ENCODE data around the gene ARHGAP44.

ARHGAP44 gene

DNA sequence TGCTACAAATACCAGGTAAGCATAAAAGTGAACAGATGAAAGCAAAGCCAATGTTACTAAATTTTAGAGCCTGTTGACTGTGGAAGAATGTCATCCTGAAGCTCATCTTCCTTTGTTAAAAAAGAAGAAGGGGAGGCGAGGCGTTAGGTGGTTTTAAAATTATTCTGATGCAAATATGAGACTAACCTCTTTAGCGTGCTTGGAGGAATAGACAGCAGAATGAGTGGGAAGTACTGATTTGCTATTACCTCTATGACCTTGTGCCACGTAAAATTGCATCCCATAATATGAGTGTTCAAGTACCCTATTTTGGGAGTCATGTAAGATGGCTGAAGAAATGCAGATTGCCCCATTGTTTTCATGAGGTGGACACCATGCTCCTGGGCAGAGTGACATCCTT lies 132.8 kb downstream of the ARHGAP44 start:
- no peak overlapping the region for H3K4me3 ChIP-seq (ENCODE audit: low read length)
- no peak overlapping the region for H2AFZ ChIP-seq (ENCODE audit: low read depth, low read length)
- H3K27me3 ChIP-seq (ENCODE audit: insufficient read depth, low read length) = no peaks in the 10 kb centered on the region
- H3K36me3 ChIP-seq (ENCODE audit: insufficient read depth, low read length) = no peaks in the 10 kb centered on the region
- H3K4me1 ChIP-seq (ENCODE audit: insufficient read depth, low read length) = no peaks in the 10 kb centered on the region
- no peaks in the 10 kb centered on the region for H3K9me3 ChIP-seq (ENCODE audit: low read length)

DNA sequence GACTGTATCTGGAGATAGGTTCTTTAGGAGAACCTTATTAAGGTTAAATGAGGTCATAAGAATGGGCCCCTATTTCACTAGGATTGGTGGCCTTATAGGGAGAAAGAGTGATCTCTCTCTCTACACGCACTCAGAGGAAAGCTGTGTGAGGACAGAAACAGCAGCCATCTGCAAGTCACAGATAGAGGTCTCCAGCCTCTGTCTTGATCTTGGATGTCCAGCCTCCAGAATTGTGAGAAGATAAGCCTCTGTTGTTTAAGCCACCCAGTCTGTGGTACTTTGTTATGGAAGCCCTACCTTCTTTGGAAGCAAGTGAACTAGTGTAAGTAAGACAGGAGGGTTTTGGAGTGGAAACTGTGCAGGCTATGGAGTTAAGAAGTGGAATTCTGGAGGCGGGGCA lies 135.3 kb downstream of the ARHGAP44 start:
- H3K4me3 ChIP-seq (ENCODE audit: low read length) = no peak overlapping the region
- no peaks in the 10 kb centered on the region for H3K36me3 ChIP-seq (ENCODE audit: insufficient read depth, low read length)
- H3K9me3 ChIP-seq (ENCODE audit: low read length) = no peaks in the 10 kb centered on the region
- no peak overlapping the region for H2AFZ ChIP-seq (ENCODE audit: low read depth, low read length)
- H3K27me3 ChIP-seq (ENCODE audit: insufficient read depth, low read length) = no peaks in the 10 kb centered on the region
- no peaks in the 10 kb centered on the region for H3K4me1 ChIP-seq (ENCODE audit: insufficient read depth, low read length)

DNA sequence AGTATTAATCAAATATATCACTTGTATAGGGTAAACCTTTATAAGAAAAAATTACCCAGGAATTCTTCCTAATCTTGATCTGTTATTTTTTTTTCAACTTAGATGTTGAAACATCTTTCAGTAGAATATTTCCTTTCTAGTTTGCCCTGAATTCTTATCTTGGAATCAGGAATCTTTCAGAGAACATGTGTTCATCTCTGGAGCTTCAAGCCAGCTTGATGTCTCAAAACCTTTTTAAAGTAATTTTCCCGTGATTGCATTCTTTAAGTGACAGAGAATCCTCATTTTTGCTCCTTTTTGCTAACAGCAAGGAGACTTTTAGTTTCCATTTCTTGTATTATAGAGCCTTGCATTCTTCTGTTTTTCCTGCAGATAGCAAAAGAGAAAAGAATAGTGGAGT lies 137.7 kb downstream of the ARHGAP44 start:
- Histone ChIP-seq H3K4me3 (ENCODE audit: low read length) (no peak overlapping the region), H3K27me3 (ENCODE audit: insufficient read depth, low read length) (no peaks in the 10 kb centered on the region), H3K9me3 (ENCODE audit: low read length) (no peaks in the 10 kb centered on the region), H3K36me3 (ENCODE audit: insufficient read depth, low read length) (no peaks in the 10 kb centered on the region), H2AFZ (ENCODE audit: low read depth, low read length) (no peak overlapping the region), H3K4me1 (ENCODE audit: insufficient read depth, low read length) (no peaks in the 10 kb centered on the region)

GRCh38 chr17:12927541-12928425 lies 138.5 kb downstream of the ARHGAP44 start:
- Histone ChIP-seq H3K9me3 (ENCODE audit: low read length) (no peaks in the 10 kb centered on the region), H3K27me3 (ENCODE audit: insufficient read depth, low read length) (no peaks in the 10 kb centered on the region), H3K4me3 (ENCODE audit: low read length) (no peak overlapping the region), H3K4me1 (ENCODE audit: insufficient read depth, low read length) (no peaks in the 10 kb centered on the region), H3K36me3 (ENCODE audit: insufficient read depth, low read length) (no peaks in the 10 kb centered on the region), H2AFZ (ENCODE audit: low read depth, low read length) (no peak overlapping the region)

GRCh38 chr17:12928736-12929135 lies 139.4 kb downstream of the ARHGAP44 start:
- no peak overlapping the region for H3K4me3 ChIP-seq (ENCODE audit: low read length)
- H2AFZ ChIP-seq (ENCODE audit: low read depth, low read length) = no peak overlapping the region
- no peaks in the 10 kb centered on the region for H3K9me3 ChIP-seq (ENCODE audit: low read length)
- H3K4me1 ChIP-seq (ENCODE audit: insufficient read depth, low read length) = no peaks in the 10 kb centered on the region
- H3K36me3 ChIP-seq (ENCODE audit: insufficient read depth, low read length) = no peaks in the 10 kb centered on the region
- no peaks in the 10 kb centered on the region for H3K27me3 ChIP-seq (ENCODE audit: insufficient read depth, low read length)

- H3K4me1 ChIP-seq (ENCODE audit: insufficient read depth, low read length) = no peaks in the 10 kb centered on the region
- H3K27me3 ChIP-seq (ENCODE audit: insufficient read depth, low read length) = no peaks in the 10 kb centered on the region
- no peak overlapping the region for H2AFZ ChIP-seq (ENCODE audit: low read depth, low read length)
- H3K36me3 ChIP-seq (ENCODE audit: insufficient read depth, low read length) = no peaks in the 10 kb centered on the region
- no peaks in the 10 kb centered on the region for H3K9me3 ChIP-seq (ENCODE audit: low read length)
- no peak overlapping the region for H3K4me3 ChIP-seq (ENCODE audit: low read length)
These were observed 147.2 kb downstream of the ARHGAP44 start for GRCh38 chr17:12936501-12936900.

- no peak overlapping the region for H3K4me3 ChIP-seq (ENCODE audit: low read length)
- no peak overlapping the region for H2AFZ ChIP-seq (ENCODE audit: low read depth, low read length)
- no peaks in the 10 kb centered on the region for H3K9me3 ChIP-seq (ENCODE audit: low read length)
- no peaks in the 10 kb centered on the region for H3K4me1 ChIP-seq (ENCODE audit: insufficient read depth, low read length)
- H3K36me3 ChIP-seq (ENCODE audit: insufficient read depth, low read length) = no peaks in the 10 kb centered on the region
- no peaks in the 10 kb centered on the region for H3K27me3 ChIP-seq (ENCODE audit: insufficient read depth, low read length)
These were observed 151.4 kb downstream of the ARHGAP44 start for GRCh38 chr17:12940699-12941098.

DNA sequence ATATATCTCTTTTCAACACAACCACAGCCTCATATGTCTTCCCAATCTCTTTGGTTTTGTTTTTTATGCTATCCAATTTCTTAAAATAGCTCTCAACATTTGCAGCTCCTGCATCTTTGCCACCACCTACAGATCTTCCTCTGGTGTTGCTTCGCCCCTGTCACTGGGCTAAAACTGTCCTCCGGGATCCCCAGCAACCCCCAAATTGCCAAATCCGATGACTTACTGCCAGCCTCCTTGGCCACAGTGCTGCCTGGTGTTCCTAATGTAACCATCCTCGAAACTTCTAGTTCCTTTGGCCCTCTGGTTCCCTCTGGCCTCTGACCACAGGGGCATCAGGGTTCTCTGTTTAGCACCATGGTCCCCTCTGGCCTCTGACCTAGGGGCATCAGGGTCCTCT lies 157.7 kb downstream of the ARHGAP44 start:
- H3K4me1 ChIP-seq (ENCODE audit: insufficient read depth, low read length) = no peaks in the 10 kb centered on the region
- H3K9me3 ChIP-seq (ENCODE audit: low read length) = no peaks in the 10 kb centered on the region
- no peaks in the 10 kb centered on the region for H3K27me3 ChIP-seq (ENCODE audit: insufficient read depth, low read length)
- no peak overlapping the region for H3K4me3 ChIP-seq (ENCODE audit: low read length)
- H2AFZ ChIP-seq (ENCODE audit: low read depth, low read length) = no peak overlapping the region
- no peaks in the 10 kb centered on the region for H3K36me3 ChIP-seq (ENCODE audit: insufficient read depth, low read length)

DNA sequence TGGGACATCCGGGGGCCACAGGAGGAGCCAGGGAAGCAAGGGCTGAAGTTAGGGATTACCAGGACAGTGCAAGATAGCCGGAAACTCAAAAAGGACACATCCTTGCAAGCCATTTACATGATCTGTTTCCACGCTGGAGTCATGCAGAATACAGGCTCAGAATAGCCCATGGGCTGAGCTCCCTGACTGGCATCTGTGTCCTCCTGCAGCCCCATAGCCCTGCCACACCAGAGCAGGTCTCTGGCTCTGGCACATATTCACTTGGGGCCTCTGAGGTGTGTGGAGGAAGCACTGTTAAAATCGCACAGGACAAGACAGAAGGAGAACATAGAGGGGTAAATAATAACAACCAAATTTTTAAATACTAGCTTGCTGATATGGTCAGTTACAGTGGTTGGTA lies 162.7 kb downstream of the ARHGAP44 start:
- Histone ChIP-seq H2AFZ (ENCODE audit: low read depth, low read length) (no peak overlapping the region), H3K4me1 (ENCODE audit: insufficient read depth, low read length) (no peaks in the 10 kb centered on the region), H3K9me3 (ENCODE audit: low read length) (peaks cover 6% of the 10 kb centered on the region)

GRCh38 chr17:12953156-12953555 lies 163.9 kb downstream of the ARHGAP44 start:
- H3K36me3 ChIP-seq (ENCODE audit: insufficient read depth, low read length) = no peaks in the 10 kb centered on the region
- peaks cover 9% of the 10 kb centered on the region for H3K9me3 ChIP-seq (ENCODE audit: low read length)
- no peak overlapping the region for H3K4me3 ChIP-seq (ENCODE audit: low read length)
- H3K27me3 ChIP-seq (ENCODE audit: insufficient read depth, low read length) = no peaks in the 10 kb centered on the region
- H2AFZ ChIP-seq (ENCODE audit: low read depth, low read length) = no peak overlapping the region
- H3K4me1 ChIP-seq (ENCODE audit: insufficient read depth, low read length) = no peaks in the 10 kb centered on the region

More for the DNA sequence above, 162.7 kb downstream of the ARHGAP44 start:
- Histone ChIP-seq H3K27me3 (ENCODE audit: insufficient read depth, low read length) (no peaks in the 10 kb centered on the region), H3K36me3 (ENCODE audit: insufficient read depth, low read length) (no peaks in the 10 kb centered on the region), H3K4me3 (ENCODE audit: low read length) (no peak overlapping the region)

- Histone ChIP-seq H3K4me1 (ENCODE audit: insufficient read depth, low read length) (no peaks in the 10 kb centered on the region), H2AFZ (ENCODE audit: low read depth, low read length) (no peak overlapping the region), H3K9me3 (ENCODE audit: low read length) (peaks cover 9% of the 10 kb centered on the region), H3K27me3 (ENCODE audit: insufficient read depth, low read length) (no peaks in the 10 kb centered on the region), H3K36me3 (ENCODE audit: insufficient read depth, low read length) (no peaks in the 10 kb centered on the region), H3K4me3 (ENCODE audit: low read length) (no peak overlapping the region)
These were observed 166.2 kb downstream of the ARHGAP44 start for GRCh38 chr17:12955521-12955920.

GRCh38 chr17:12958786-12959185 lies 169.5 kb downstream of the ARHGAP44 start:
- Histone ChIP-seq H3K9me3 (ENCODE audit: low read length) (peaks cover 9% of the 10 kb centered on the region), H3K4me1 (ENCODE audit: insufficient read depth, low read length) (no peaks in the 10 kb centered on the region), H3K4me3 (ENCODE audit: low read length) (no peak overlapping the region), H3K36me3 (ENCODE audit: insufficient read depth, low read length) (no peaks in the 10 kb centered on the region), H3K27me3 (ENCODE audit: insufficient read depth, low read length) (no peaks in the 10 kb centered on the region), H2AFZ (ENCODE audit: low read depth, low read length) (no peak overlapping the region)

DNA sequence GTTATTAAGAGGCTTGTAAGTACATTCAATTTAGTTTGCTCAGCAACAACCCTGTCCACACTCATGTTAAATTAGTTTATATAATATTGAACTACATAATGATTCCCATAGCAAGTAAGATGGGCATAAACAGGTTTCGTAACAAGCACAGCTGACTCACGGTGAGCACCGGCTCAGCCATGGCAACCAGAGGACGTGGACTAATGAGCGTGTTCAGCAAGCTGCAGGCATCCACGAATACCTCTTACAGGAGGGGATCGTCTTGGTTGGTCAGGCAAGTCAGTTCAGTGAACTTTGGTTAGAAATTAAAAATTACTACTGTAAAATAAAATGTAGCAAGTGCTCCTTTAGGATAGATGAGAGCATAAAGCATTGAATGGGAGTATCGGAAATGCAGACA lies 170.1 kb downstream of the ARHGAP44 start:
- H3K4me1 ChIP-seq (ENCODE audit: insufficient read depth, low read length) = no peaks in the 10 kb centered on the region
- no peak overlapping the region for H3K4me3 ChIP-seq (ENCODE audit: low read length)
- H2AFZ ChIP-seq (ENCODE audit: low read depth, low read length) = no peak overlapping the region
- H3K36me3 ChIP-seq (ENCODE audit: insufficient read depth, low read length) = no peaks in the 10 kb centered on the region
- no peaks in the 10 kb centered on the region for H3K27me3 ChIP-seq (ENCODE audit: insufficient read depth, low read length)
- H3K9me3 ChIP-seq (ENCODE audit: low read length) = peaks cover 7% of the 10 kb centered on the region

- no peaks in the 10 kb centered on the region for H3K27me3 ChIP-seq (ENCODE audit: insufficient read depth, low read length)
- no peak overlapping the region for H2AFZ ChIP-seq (ENCODE audit: low read depth, low read length)
- H3K36me3 ChIP-seq (ENCODE audit: insufficient read depth, low read length) = no peaks in the 10 kb centered on the region
- H3K4me1 ChIP-seq (ENCODE audit: insufficient read depth, low read length) = no peaks in the 10 kb centered on the region
- H3K4me3 ChIP-seq (ENCODE audit: low read length) = no peak overlapping the region
- H3K9me3 ChIP-seq (ENCODE audit: low read length) = peaks cover 3% of the 10 kb centered on the region
These were observed 172.4 kb downstream of the ARHGAP44 start for GRCh38 chr17:12961655-12962054.
